Hepatocyte (in vitro differentiated cells): ENCODE measurements around the gene CDC45. TPM values are rescaled to one million over a fixed set of nuclear protein-coding genes. Genes with fewer than 3 reads are reported as not detected.

Experiments used
- DNase-seq: peaks from one replicate; pipeline ENCODE4 v3.0.0-alpha.2; 2016; ENCODE audit warnings: low spot score
- H2AFZ ChIP-seq: fragments of 200-600 bp; sonication (generic); 2 replicates; pipeline ENCODE4 v1.6.0; 2016; ENCODE audit warnings: antibody characterized with exemption, mild to moderate bottlenecking
- H3K27ac ChIP-seq: fragments of 200-600 bp; sonication (generic); 2 replicates; pipeline ENCODE4 v1.5.1; 2016; ENCODE audit warnings: mild to moderate bottlenecking
- H3K27me3 ChIP-seq: fragments of 200-600 bp; sonication (generic); 2 replicates; pipeline ENCODE4 v1.6.1; 2016
- H3K36me3 ChIP-seq: fragments of 200-600 bp; sonication (generic); replicated peaks from 2 replicates; pipeline ENCODE4 v1.5.1; 2016; ENCODE audit warnings: low read depth; ENCODE audit not compliant: insufficient read depth
- H3K4me1 ChIP-seq: fragments of 200-600 bp; sonication (generic); 2 replicates; pipeline ENCODE4 v1.5.1; 2016; ENCODE audit warnings: mild to moderate bottlenecking, moderate library complexity; ENCODE audit not compliant: insufficient read depth
- H3K4me2 ChIP-seq: fragments of 200-600 bp; sonication (generic); 2 replicates; pipeline ENCODE4 v1.6.0; 2016
- H3K4me3 ChIP-seq: fragments of 200-600 bp; sonication (generic); 2 replicates; pipeline ENCODE4 v1.5.1; 2016; ENCODE audit warnings: mild to moderate bottlenecking
- H3K79me2 ChIP-seq: fragments of 200-600 bp; sonication (generic); 2 replicates; pipeline ENCODE4 v1.6.0; 2017; ENCODE audit warnings: mild to moderate bottlenecking
- H3K9me2 ChIP-seq: fragments of 200-600 bp; sonication (generic); replicated peaks from 2 replicates; pipeline ENCODE4 v1.6.0; 2017; ENCODE audit warnings: mild to moderate bottlenecking; ENCODE audit not compliant: insufficient read depth
- H3K9me3 ChIP-seq: fragments of 200-600 bp; sonication (generic); 2 replicates; pipeline ENCODE4 v1.5.1; 2016; ENCODE audit warnings: low read depth, mild to moderate bottlenecking
- H4K20me1 ChIP-seq: fragments of 200-600 bp; sonication (generic); 2 replicates; pipeline ENCODE4 v1.6.0; 2016; ENCODE audit warnings: mild to moderate bottlenecking; ENCODE audit not compliant: insufficient read depth, poor library complexity, severe bottlenecking
- EZH2 ChIP-seq: fragments of 200-600 bp; sonication (generic); IDR thresholded peaks from 2 replicates; pipeline ENCODE4 v1.6.1; 2016; ENCODE audit warnings: antibody characterized with exemption, mild to moderate bottlenecking, borderline replicate concordance
- EZH2phosphoT487 ChIP-seq: fragments of 200-600 bp; sonication (generic); IDR thresholded peaks from one replicate; pipeline ENCODE4 v1.6.1; 2018; ENCODE audit warnings: antibody characterized with exemption, mild to moderate bottlenecking, low read depth, moderate library complexity; ENCODE audit not compliant: unreplicated experiment, severe bottlenecking
- WGBS: methylation state at CpG from one replicate; pipeline ENCODE4 v1.1.6; 2016; ENCODE audit warnings: low lambda C conversion rate; ENCODE audit errors: missing lambda C conversion rate; 5-methylcytosine and 5-hydroxymethylcytosine counted together
- polyA plus RNA-seq: library from polyadenylated mRNA; unstranded; fragments of >200 nt; fragmentation: Nextera tagmentation; extraction: Ambion mirVana; gene quantifications from 2 replicates; pipeline ENCODE4 v1.2.1, GENCODE V29; 2016
- total RNA-seq: library from RNA; depleted of rRNA; stranded (reverse); fragments of >200 nt; gene quantifications from 2 replicates; pipeline ENCODE4 v1.2.3, GENCODE V29; 2014
- TF ChIP-seq, protein P1 (sequence below): fragments of 200-600 bp; sonication (generic); IDR thresholded peaks from 2 replicates; pipeline ENCODE4 v1.5.1; 2016; ENCODE audit warnings: antibody characterized with exemption, mild to moderate bottlenecking; ENCODE audit not compliant: poor library complexity

CDC45 gene
- total and polyA plus RNA-seq, 2 experiments from 2014 or later, result 3.5 to 6.5 TPM

GRCh38 chr22:19565382-19566278 is 85.9 kb downstream of the CDC45 start:
- H3K27me3 ChIP-seq, result no peaks in the 10 kb centered on the region
- H3K4me3 ChIP-seq, result no peak overlapping the region
- no peaks in the 10 kb centered on the region for H3K4me1 ChIP-seq
- 78% methylated on average over 11 of the region's 11 CpGs for WGBS
- H2AFZ ChIP-seq, result no peak overlapping the region
- H4K20me1 ChIP-seq, result no peaks in the 10 kb centered on the region
- no peak overlapping the region for H3K4me2 ChIP-seq
- no peaks in the 10 kb centered on the region for H3K9me3 ChIP-seq
- H3K9me2 ChIP-seq, result no peaks in the 10 kb centered on the region
- no peak overlapping the region for H3K27ac ChIP-seq
- TF ChIP-seq EZH2, result no peak
- TF ChIP-seq, protein P1, sequence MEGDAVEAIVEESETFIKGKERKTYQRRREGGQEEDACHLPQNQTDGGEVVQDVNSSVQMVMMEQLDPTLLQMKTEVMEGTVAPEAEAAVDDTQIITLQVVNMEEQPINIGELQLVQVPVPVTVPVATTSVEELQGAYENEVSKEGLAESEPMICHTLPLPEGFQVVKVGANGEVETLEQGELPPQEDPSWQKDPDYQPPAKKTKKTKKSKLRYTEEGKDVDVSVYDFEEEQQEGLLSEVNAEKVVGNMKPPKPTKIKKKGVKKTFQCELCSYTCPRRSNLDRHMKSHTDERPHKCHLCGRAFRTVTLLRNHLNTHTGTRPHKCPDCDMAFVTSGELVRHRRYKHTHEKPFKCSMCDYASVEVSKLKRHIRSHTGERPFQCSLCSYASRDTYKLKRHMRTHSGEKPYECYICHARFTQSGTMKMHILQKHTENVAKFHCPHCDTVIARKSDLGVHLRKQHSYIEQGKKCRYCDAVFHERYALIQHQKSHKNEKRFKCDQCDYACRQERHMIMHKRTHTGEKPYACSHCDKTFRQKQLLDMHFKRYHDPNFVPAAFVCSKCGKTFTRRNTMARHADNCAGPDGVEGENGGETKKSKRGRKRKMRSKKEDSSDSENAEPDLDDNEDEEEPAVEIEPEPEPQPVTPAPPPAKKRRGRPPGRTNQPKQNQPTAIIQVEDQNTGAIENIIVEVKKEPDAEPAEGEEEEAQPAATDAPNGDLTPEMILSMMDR, result no peak
- TF ChIP-seq EZH2phosphoT487, result no peak
- no peaks in the 10 kb centered on the region for H3K36me3 ChIP-seq
- DNase-seq, result no peak
- no peaks in the 10 kb centered on the region for H3K79me2 ChIP-seq

- H2AFZ ChIP-seq, result no peak overlapping the region
- 96% methylated on average over 46 of the region's 52 CpGs for WGBS
- no peak for DNase-seq
- TF ChIP-seq EZH2 (no peak), EZH2phosphoT487 (no peak)
- TF ChIP-seq, protein P1, result no peak
- H3K4me2 ChIP-seq, result no peak overlapping the region
- H4K20me1 ChIP-seq, result no peaks in the 10 kb centered on the region
- no peaks in the 10 kb centered on the region for H3K4me1 ChIP-seq
- no peaks in the 10 kb centered on the region for H3K9me2 ChIP-seq
- H3K79me2 ChIP-seq, result no peaks in the 10 kb centered on the region
- no peak overlapping the region for H3K27ac ChIP-seq
- H3K27me3 ChIP-seq, result no peaks in the 10 kb centered on the region
- H3K9me3 ChIP-seq, result no peaks in the 10 kb centered on the region
- no peaks in the 10 kb centered on the region for H3K36me3 ChIP-seq
- no peak overlapping the region for H3K4me3 ChIP-seq
Measured at GRCh38 chr22:19566279-19567156, 86.8 kb downstream of the CDC45 start.

DNA sequence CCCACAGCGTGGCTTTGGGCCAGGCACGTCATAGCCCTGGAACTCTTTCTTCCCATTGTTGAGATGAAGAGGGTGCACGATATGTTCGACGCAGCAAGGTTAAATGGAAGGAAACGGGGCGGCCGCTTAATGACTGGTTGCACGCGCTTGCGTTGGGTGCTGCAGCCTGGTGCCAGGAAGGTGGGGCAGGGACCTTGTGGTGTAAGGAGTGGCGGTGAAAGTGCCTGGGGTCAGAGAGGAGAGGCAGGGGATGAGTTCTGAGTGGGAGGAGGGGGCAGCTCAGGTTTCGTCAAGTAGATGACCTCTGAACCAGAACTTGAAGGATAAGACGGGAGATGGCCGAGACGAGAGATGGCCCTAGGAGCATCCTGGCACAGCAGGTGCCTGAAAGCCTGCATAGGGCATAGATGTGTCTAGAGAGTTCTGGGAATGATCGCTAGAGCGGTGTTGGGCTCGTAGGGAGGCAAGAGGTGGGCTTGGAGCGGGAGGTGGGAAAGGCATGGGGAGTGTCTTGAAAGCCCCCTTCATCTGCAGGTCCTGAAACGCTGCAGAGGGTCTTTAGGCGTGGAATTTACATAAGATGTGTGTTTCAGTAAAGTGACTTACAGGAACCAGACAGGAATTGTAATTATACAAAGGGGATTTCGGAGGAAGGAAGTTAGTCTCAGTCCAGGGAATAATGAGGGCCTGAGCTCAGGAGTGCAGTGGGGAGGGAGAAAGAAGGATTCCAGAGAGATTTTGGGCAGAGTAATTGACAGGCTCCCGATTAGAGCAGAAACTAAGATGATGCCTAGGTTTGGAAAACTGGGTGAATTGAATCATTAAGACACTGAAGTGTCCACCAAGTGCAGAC is 87.7 kb downstream of the CDC45 start:
- H4K20me1 ChIP-seq, result no peaks in the 10 kb centered on the region
- no peaks in the 10 kb centered on the region for H3K4me1 ChIP-seq
- H3K4me3 ChIP-seq, result no peak overlapping the region
- H3K9me2 ChIP-seq, result no peaks in the 10 kb centered on the region
- no peak overlapping the region for H3K4me2 ChIP-seq
- H2AFZ ChIP-seq, result no peak overlapping the region
- TF ChIP-seq EZH2, result no peak
- TF ChIP-seq EZH2phosphoT487, result no peak
- TF ChIP-seq, protein P1, result no peak
- no peak overlapping the region for H3K27ac ChIP-seq
- no peak for DNase-seq
- H3K79me2 ChIP-seq, result no peaks in the 10 kb centered on the region
- WGBS, result 90% methylated on average over 24 of the region's 24 CpGs
- H3K27me3 ChIP-seq, result no peaks in the 10 kb centered on the region
- no peaks in the 10 kb centered on the region for H3K36me3 ChIP-seq
- H3K9me3 ChIP-seq, result no peaks in the 10 kb centered on the region
